ENCODE results near the gene MAZ. TPM values are rescaled to one million over a fixed set of nuclear protein-coding genes. Genes with fewer than 3 reads are reported as not detected.
A peak's percentile ranks its signal among the peaks of the same experiment; 100 is the strongest.

MAZ gene
- total and polyA plus RNA-seq, 2 of the 13 experiments (the other 11 are each of a cell fraction or from before 2014, with no cell fraction given), result 203 to 277 TPM

DNA sequence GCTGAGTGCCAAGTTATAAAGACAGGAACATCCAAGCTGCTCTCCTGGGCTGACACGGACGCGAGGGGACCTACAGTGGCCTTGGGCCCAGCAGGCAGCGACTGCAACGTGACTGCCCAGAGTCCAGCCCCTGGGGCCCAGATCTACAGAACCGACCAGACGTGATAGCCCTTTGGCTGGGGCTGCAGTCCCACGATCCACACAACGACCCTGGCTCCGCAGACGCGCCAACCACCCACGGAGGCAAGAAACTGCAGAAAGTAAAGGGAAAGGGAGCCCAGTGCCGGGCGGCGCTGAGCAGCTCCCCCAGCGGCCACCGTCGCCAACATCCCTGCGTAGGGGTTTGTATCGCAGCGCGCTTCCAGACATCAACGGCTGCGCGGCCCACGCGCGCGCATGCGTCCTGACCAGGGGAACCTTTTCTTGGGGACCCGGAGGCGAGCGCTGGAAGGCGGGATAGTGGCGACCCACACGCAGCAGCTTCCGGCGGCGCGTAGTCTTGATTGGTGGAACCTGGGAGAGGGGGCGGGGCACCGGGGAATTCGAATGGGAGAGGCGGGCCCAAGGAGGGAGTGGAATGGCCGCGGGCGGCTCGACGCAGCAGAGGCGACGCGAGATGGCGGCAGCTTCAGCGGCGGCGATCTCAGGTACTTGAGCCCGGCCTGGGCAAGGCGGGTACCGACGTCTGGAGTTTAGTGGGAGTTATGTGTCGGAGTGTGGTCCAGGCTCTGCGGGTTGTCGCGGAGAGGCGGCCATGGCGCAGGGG is 16.0 kb upstream of the MAZ start, which contains the start of gene KIF22 (continued):
- TF ChIP-seq ZNF274 (CRISPR knock-in tag; IDR thresholded peaks at IDR 0.05) (peak; percentile 90), ZNF3 (CRISPR knock-in tag; IDR thresholded peaks at IDR 0.05) (no peak), ZNF569 (CRISPR knock-in tag; IDR thresholded peaks at IDR 0.05; ENCODE audit: borderline replicate concordance) (no peak; the same call in 1 of the 2 replicates), ZNF772 (CRISPR knock-in tag; IDR thresholded peaks at IDR 0.05) (peak; percentile 97), ZNF780A (CRISPR knock-in tag; IDR thresholded peaks at IDR 0.05) (0 out of 2 replicates have a peak, but pooled peaks have one; percentile 38), ZNF430 (CRISPR knock-in tag; IDR thresholded peaks at IDR 0.05) (no peak), ZC3H13 (CRISPR knock-in tag; IDR thresholded peaks at IDR 0.05) (0 out of 2 replicates have a peak, but pooled peaks have one; percentile 28), ZNF441 (CRISPR knock-in tag; IDR thresholded peaks at IDR 0.05; ENCODE audit: borderline replicate concordance) (peak; percentile 88; the same call in 1 of the 2 replicates), ZFYVE20 (CRISPR knock-in tag; IDR thresholded peaks at IDR 0.05; ENCODE audit: borderline replicate concordance, low read depth) (no peak; the same call in 1 of the 2 replicates), ZFP1 (CRISPR knock-in tag; IDR thresholded peaks at IDR 0.05) (peak; percentile 82), ZSCAN29 (CRISPR knock-in tag; conservative IDR thresholded peaks at IDR 0.05) (peak; percentile 43; the same call in 1 of the 2 replicates), ZNF567 (CRISPR knock-in tag; IDR thresholded peaks at IDR 0.05; ENCODE audit: borderline replicate concordance) (peak; percentile 90; the same call in 1 of the 2 replicates), GATAD2A (CRISPR knock-in tag; IDR thresholded peaks at IDR 0.05) (peak; percentile 76), ZNF317 (CRISPR knock-in tag; IDR thresholded peaks at IDR 0.05) (peak; percentile 80), HDAC6 (IDR thresholded peaks at IDR 0.05; ENCODE audit: low read depth, low read length) (no peak), TCF7 (IDR thresholded peaks at IDR 0.05; ENCODE audit: low read depth) (no peak), ZNF124 (CRISPR knock-in tag; IDR thresholded peaks at IDR 0.05) (peak; percentile 97; the same call in 1 of the 2 replicates)
- TF ChIP-seq, protein P1, sequence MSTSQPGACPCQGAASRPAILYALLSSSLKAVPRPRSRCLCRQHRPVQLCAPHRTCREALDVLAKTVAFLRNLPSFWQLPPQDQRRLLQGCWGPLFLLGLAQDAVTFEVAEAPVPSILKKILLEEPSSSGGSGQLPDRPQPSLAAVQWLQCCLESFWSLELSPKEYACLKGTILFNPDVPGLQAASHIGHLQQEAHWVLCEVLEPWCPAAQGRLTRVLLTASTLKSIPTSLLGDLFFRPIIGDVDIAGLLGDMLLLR (CRISPR knock-in tag; IDR thresholded peaks at IDR 0.05), result peak; percentile 82
- TF ChIP-seq, protein P2, sequence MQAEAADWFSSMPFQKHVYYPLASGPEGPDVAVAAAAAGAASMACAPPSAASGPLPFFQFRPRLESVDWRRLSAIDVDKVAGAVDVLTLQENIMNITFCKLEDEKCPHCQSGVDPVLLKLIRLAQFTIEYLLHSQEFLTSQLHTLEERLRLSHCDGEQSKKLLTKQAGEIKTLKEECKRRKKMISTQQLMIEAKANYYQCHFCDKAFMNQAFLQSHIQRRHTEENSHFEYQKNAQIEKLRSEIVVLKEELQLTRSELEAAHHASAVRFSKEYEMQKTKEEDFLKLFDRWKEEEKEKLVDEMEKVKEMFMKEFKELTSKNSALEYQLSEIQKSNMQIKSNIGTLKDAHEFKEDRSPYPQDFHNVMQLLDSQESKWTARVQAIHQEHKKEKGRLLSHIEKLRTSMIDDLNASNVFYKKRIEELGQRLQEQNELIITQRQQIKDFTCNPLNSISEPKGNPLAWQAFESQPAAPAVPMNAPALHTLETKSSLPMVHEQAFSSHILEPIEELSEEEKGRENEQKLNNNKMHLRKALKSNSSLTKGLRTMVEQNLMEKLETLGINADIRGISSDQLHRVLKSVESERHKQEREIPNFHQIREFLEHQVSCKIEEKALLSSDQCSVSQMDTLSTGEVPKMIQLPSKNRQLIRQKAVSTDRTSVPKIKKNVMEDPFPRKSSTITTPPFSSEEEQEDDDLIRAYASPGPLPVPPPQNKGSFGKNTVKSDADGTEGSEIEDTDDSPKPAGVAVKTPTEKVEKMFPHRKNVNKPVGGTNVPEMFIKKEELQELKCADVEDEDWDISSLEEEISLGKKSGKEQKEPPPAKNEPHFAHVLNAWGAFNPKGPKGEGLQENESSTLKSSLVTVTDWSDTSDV (CRISPR knock-in tag; IDR thresholded peaks at IDR 0.05), result peak; percentile 86; the same call in 1 of the 2 replicates
- TF ChIP-seq, protein P3, sequence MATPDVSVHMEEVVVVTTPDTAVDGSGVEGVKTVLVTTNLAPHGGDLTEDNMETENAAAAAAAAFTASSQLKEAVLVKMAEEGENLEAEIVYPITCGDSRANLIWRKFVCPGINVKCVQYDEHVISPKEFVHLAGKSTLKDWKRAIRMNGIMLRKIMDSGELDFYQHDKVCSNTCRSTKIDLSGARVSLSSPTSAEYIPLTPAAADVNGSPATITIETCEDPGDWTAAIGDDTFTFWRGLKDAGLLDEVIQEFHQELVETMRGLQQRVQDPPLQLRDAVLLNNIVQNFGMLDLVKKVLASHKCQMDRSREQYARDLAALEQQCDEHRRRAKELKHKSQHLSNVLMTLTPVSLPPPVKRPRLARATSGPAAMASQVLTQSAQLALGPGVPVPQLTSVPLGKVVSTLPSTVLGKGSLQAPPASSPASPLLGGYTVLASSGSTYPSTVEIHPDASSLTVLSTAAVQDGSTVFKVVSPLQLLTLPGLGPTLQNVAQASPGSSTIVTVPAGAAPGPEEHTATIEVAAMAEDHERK (CRISPR knock-in tag; IDR thresholded peaks at IDR 0.05; ENCODE audit: low read depth), result peak; percentile 78; the same call in 1 of the 2 replicates
- TF ChIP-seq, protein P4, sequence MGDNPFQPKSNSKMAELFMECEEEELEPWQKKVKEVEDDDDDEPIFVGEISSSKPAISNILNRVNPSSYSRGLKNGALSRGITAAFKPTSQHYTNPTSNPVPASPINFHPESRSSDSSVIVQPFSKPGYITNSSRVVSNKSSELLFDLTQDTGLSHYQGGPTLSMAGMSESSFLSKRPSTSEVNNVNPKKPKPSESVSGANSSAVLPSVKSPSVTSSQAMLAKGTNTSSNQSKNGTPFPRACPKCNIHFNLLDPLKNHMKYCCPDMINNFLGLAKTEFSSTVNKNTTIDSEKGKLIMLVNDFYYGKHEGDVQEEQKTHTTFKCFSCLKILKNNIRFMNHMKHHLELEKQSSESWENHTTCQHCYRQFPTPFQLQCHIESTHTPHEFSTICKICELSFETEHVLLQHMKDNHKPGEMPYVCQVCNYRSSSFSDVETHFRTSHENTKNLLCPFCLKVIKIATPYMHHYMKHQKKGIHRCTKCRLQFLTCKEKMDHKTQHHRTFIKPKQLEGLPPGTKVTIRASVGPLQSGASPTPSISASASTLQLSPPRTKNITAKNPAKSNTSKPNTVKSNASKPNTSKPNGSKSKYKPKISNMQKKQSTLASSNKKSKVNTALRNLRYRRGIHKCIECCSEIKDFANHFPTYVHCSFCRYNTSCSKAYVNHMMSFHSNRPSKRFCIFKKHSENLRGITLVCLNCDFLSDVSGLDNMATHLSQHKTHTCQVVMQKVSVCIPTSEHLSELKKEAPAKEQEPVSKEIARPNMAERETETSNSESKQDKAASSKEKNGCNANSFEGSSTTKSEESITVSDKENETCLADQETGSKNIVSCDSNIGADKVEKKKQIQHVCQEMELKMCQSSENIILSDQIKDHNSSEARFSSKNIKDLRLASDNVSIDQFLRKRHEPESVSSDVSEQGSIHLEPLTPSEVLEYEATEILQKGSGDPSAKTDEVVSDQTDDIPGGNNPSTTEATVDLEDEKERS (CRISPR knock-in tag; IDR thresholded peaks at IDR 0.05), result peak; percentile 96
- TF ChIP-seq, protein P5, sequence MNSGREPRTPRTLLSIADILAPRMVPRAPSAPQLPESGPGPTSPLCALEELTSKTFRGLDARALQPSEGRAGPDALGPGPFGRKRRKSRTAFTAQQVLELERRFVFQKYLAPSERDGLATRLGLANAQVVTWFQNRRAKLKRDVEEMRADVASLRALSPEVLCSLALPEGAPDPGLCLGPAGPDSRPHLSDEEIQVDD (CRISPR knock-in tag; IDR thresholded peaks at IDR 0.05; ENCODE audit: borderline replicate concordance), result no peak

All from HepG2 (cell line).